GM19035 (cell line): ENCODE results near the gene TTC1.
"Not testable (repeated sequence)": the region's sequence is repeated elsewhere in the genome, so short reads cannot be mapped to it uniquely, and the experiment has no call there.

ENCODE experiments used
- ATAC-seq: cut with Tn5 transposase; IDR thresholded peaks from one replicate; pipeline ENCODE4 v1.9.1; 2021; ENCODE audit not compliant: unreplicated experiment

TTC1 gene

GRCh38 chr5:159995907-159996306 is 13.0 kb upstream of the TTC1 start:
- ATAC-seq, result no peak

GRCh38 chr5:160001457-160001856 is 7.5 kb upstream of the TTC1 start:
- no peak for ATAC-seq

GRCh38 chr5:160007514-160007913 is 1.4 kb upstream of the TTC1 start:
- ATAC-seq, result no peak

GRCh38 chr5:160008529-160008876 is 436 bp upstream of the TTC1 start:
- ATAC-seq, result not testable (repeated sequence)

GRCh38 chr5:160009591-160009989 is 651 bp downstream of the TTC1 start:
- ATAC-seq, result peak; percentile 6

- no peak for ATAC-seq
Observed at GRCh38 chr5:160011471-160011870, 2.5 kb downstream of the TTC1 start.

- not testable (repeated sequence) for ATAC-seq
Observed at GRCh38 chr5:160014197-160014596, 5.3 kb downstream of the TTC1 start.

- no peak for ATAC-seq
Observed at GRCh38 chr5:160018945-160019625, 10.1 kb downstream of the TTC1 start.

GRCh38 chr5:160020266-160020770 is 11.4 kb downstream of the TTC1 start:
- no peak for ATAC-seq

- no peak for ATAC-seq
Observed at GRCh38 chr5:160020964-160021363, 12.0 kb downstream of the TTC1 start.

- peak; percentile 95 for ATAC-seq
Observed at GRCh38 chr5:160021831-160022446, 13.0 kb downstream of the TTC1 start.

- no peak for ATAC-seq
Observed at GRCh38 chr5:160023007-160023907, 14.3 kb downstream of the TTC1 start.

- ATAC-seq, result no peak
Observed at GRCh38 chr5:160023908-160024630, 15.1 kb downstream of the TTC1 start.

GRCh38 chr5:160029004-160029403 is 20.1 kb downstream of the TTC1 start:
- no peak for ATAC-seq

GRCh38 chr5:160029540-160030139 is 20.7 kb downstream of the TTC1 start:
- ATAC-seq, result no peak

- no peak for ATAC-seq
Observed at GRCh38 chr5:160030631-160031377, 21.9 kb downstream of the TTC1 start.

- ATAC-seq, result no peak
Observed at GRCh38 chr5:160033546-160034252, 24.8 kb downstream of the TTC1 start.

GRCh38 chr5:160036243-160036642 is 27.3 kb downstream of the TTC1 start:
- no peak for ATAC-seq

- no peak for ATAC-seq
Observed at GRCh38 chr5:160036884-160037283, 27.9 kb downstream of the TTC1 start.
